MM.1S (cell line): ENCODE results near the gene TMEM115.

Source experiments
- DNase-seq: peaks from one replicate; pipeline ENCODE4 v3.0.0-alpha.2; 2015
- H2AFZ ChIP-seq: fragments of 300-600 bp; sonication (generic); 2 replicates; pipeline ENCODE4 v1.6.0; 2016; ENCODE audit warnings: antibody characterized with exemption, low read length
- H3F3A ChIP-seq: fragments of 300-600 bp; sonication (generic); 2 replicates; pipeline ENCODE4 v1.6.1; 2016; ENCODE audit warnings: mild to moderate bottlenecking, antibody characterized with exemption, low read length, moderate library complexity, mixed read lengths; ENCODE audit not compliant: insufficient read depth
- H3K27ac ChIP-seq: fragments of 300-600 bp; sonication (generic); 2 replicates; pipeline ENCODE4 v1.5.1; 2016; ENCODE audit warnings: mild to moderate bottlenecking, low read length
- H3K27me3 ChIP-seq: fragments of 300-600 bp; sonication (generic); replicated peaks from 2 replicates; pipeline ENCODE4 v1.6.0; 2016; ENCODE audit warnings: low read length; ENCODE audit not compliant: insufficient read depth
- H3K36me3 ChIP-seq: fragments of 300-600 bp; sonication (generic); replicated peaks from 2 replicates; pipeline ENCODE4 v1.6.1; 2016; ENCODE audit warnings: mild to moderate bottlenecking, low read length, mixed read lengths; ENCODE audit not compliant: insufficient read depth
- H3K4me1 ChIP-seq: fragments of 300-600 bp; sonication (generic); 2 replicates; pipeline ENCODE4 v1.6.1; 2016; ENCODE audit warnings: low read length, mixed read lengths
- H3K4me2 ChIP-seq: fragments of 300-600 bp; sonication (generic); 2 replicates; pipeline ENCODE4 v1.6.0; 2016; ENCODE audit warnings: low read depth, low read length
- H3K4me3 ChIP-seq: fragments of 300-600 bp; sonication (generic); 2 replicates; pipeline ENCODE4 v1.5.1; 2016; ENCODE audit warnings: low read length, mixed read lengths
- H3K79me2 ChIP-seq: fragments of 300-600 bp; sonication (generic); 2 replicates; pipeline ENCODE4 v1.6.1; 2016; ENCODE audit warnings: mixed run types, low read length, mixed read lengths
- H3K9ac ChIP-seq: fragments of 300-600 bp; sonication (generic); 2 replicates; pipeline ENCODE4 v1.6.1; 2016; ENCODE audit warnings: low read length, mixed read lengths
- H3K9me2 ChIP-seq: fragments of 300-600 bp; sonication (generic); replicated peaks from 2 replicates; pipeline ENCODE4 v1.6.1; 2016; ENCODE audit warnings: mild to moderate bottlenecking, low read length, mixed read lengths; ENCODE audit not compliant: insufficient read depth
- H3K9me3 ChIP-seq: fragments of 300-600 bp; sonication (generic); replicated peaks from 2 replicates; pipeline ENCODE4 v1.6.1; 2016; ENCODE audit warnings: mild to moderate bottlenecking, low read length, mixed read lengths; ENCODE audit not compliant: insufficient read depth
- H4K20me1 ChIP-seq: fragments of 300-600 bp; sonication (generic); 2 replicates; pipeline ENCODE4 v1.6.1; 2016; ENCODE audit warnings: mild to moderate bottlenecking, low read length, moderate library complexity, mixed read lengths; ENCODE audit not compliant: insufficient read depth
- CTCF ChIP-seq: fragments of 300-600 bp; sonication (generic); IDR thresholded peaks from 2 replicates; pipeline ENCODE4 v1.5.1; 2016; ENCODE audit warnings: antibody characterized with exemption, low read length, mixed read lengths
- EZH2 ChIP-seq: fragments of 300-600 bp; sonication (generic); optimal IDR thresholded peaks from 2 replicates; pipeline ENCODE3; 2017; ENCODE audit warnings: low read depth, mild to moderate bottlenecking, antibody characterized with exemption, low read length, mixed read lengths
- EZH2phosphoT487 ChIP-seq: fragments of 300-600 bp; sonication (generic); IDR thresholded peaks from 2 replicates; pipeline ENCODE4 v1.6.1; 2018; ENCODE audit warnings: antibody characterized with exemption, low read length

The TMEM115 gene

DNA sequence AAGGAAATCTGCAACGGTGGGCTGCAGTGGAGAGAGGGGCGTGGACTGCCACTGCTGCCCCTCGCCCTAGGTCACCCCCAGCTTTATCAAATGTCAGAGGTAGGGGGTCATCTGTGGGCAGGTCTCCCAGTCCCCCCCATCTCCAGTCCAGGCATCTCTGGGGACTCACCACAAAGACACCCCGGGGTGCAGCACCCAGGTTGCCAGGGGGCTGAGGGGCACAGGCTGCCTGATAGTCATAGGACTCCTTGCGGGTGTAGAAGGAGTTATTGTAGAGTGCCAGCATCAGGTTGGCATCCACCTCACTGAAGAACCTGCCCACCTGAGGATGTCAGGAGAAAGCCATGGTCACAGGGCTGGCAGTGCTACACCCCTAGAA lies 6.5 kb upstream of the TMEM115 start:
- Histone ChIP-seq H3K79me2 (no peaks in the 10 kb centered on the region), H3K27ac (no peak overlapping the region), H3K9ac (peak overlapping the region; percentile 73), H3K36me3 (no peaks in the 10 kb centered on the region), H4K20me1 (no peaks in the 10 kb centered on the region), H3K9me2 (no peaks in the 10 kb centered on the region), H3K9me3 (no peaks in the 10 kb centered on the region), H3K4me1 (no peaks in the 10 kb centered on the region), H2AFZ (peak overlapping the region; percentile 95), H3K27me3 (peaks cover 36% of the 10 kb centered on the region), H3K4me3 (peak overlapping the region; percentile 77), H3K4me2 (peak overlapping the region; percentile 96), H3F3A (no peaks in the 10 kb centered on the region)
- no peak for DNase-seq
- no peak for TF ChIP-seq EZH2
- no peak for TF ChIP-seq CTCF
- TF ChIP-seq EZH2phosphoT487: no peak

- Histone ChIP-seq H4K20me1 (no peaks in the 10 kb centered on the region), H3K9ac (peak overlapping the region; percentile 73), H3K27ac (peak overlapping the region; percentile 27; the same call in 1 of the 2 replicates), H3K9me3 (no peaks in the 10 kb centered on the region), H2AFZ (peak overlapping the region; percentile 95), H3K27me3 (peaks cover 30% of the 10 kb centered on the region), H3K36me3 (no peaks in the 10 kb centered on the region), H3K4me1 (no peaks in the 10 kb centered on the region), H3K79me2 (no peaks in the 10 kb centered on the region), H3K9me2 (no peaks in the 10 kb centered on the region), H3K4me3 (peak overlapping the region; percentile 77), H3F3A (no peaks in the 10 kb centered on the region), H3K4me2 (peak overlapping the region; percentile 96)
- peak; percentile 94 for DNase-seq
- TF ChIP-seq CTCF (peak; percentile 37), EZH2phosphoT487 (no peak)
These were observed 5.9 kb upstream of the TMEM115 start for GRCh38 chr3:50365080-50365841.

DNA sequence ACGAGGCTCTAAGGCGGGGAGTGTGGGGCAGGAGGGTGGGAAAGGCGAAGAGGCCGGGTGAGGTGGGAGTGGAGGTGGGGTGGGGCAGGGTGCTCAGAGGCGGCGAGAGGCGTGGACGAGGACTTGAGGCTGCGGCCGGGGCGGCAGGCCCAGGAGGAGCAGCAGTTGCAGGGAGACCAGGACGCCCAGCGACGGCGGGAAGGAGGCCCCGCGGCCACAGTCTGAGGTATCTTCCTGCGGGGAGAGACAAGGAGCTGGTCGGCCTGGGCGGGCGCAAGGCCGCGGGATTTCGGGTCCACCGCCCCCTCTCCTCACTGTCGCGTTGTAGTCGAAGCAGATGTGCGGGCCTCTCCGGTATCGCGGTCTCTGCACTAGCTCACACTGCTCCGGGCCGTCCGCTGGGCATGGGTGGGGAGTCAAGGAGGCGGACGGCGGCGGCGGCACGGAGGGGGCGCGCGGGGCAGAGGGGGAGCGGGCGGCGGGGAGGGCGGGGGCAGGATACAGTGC lies 5.3 kb upstream of the TMEM115 start:
- H2AFZ ChIP-seq: peak overlapping the region; percentile 56; the same call in 1 of the 2 replicates
- peaks cover 25% of the 10 kb centered on the region for H3K27me3 ChIP-seq
- no peaks in the 10 kb centered on the region for H3K9me2 ChIP-seq
- H3K36me3 ChIP-seq: no peaks in the 10 kb centered on the region
- H3K4me3 ChIP-seq: peak overlapping the region; percentile 50
- H3K79me2 ChIP-seq: no peaks in the 10 kb centered on the region
- no peak for TF ChIP-seq CTCF
- no peak for TF ChIP-seq EZH2
- H3K9me3 ChIP-seq: no peaks in the 10 kb centered on the region
- no peak for DNase-seq
- no peak overlapping the region for H3K27ac ChIP-seq
- no peaks in the 10 kb centered on the region for H4K20me1 ChIP-seq
- no peaks in the 10 kb centered on the region for H3F3A ChIP-seq
- H3K9ac ChIP-seq: no peak overlapping the region
- H3K4me1 ChIP-seq: peaks cover 5% of the 10 kb centered on the region
- H3K4me2 ChIP-seq: peak overlapping the region; percentile 63; the same call in 1 of the 2 replicates
